Stimulated activated naive CD4-positive, alpha-beta T cell treated with Interleukin-2 at 50 U/mL for 16 hours (primary cell): ENCODE results near the gene ITPKB.
"Not testable (repeated sequence)": the region's sequence is repeated elsewhere in the genome, so short reads cannot be mapped to it uniquely, and the experiment has no call there.

ENCODE experiments used
- DNase-seq: peaks from one replicate; lab custom pipeline; 2025; lab: John Stamatoyannopoulos, UW

ITPKB gene

DNA sequence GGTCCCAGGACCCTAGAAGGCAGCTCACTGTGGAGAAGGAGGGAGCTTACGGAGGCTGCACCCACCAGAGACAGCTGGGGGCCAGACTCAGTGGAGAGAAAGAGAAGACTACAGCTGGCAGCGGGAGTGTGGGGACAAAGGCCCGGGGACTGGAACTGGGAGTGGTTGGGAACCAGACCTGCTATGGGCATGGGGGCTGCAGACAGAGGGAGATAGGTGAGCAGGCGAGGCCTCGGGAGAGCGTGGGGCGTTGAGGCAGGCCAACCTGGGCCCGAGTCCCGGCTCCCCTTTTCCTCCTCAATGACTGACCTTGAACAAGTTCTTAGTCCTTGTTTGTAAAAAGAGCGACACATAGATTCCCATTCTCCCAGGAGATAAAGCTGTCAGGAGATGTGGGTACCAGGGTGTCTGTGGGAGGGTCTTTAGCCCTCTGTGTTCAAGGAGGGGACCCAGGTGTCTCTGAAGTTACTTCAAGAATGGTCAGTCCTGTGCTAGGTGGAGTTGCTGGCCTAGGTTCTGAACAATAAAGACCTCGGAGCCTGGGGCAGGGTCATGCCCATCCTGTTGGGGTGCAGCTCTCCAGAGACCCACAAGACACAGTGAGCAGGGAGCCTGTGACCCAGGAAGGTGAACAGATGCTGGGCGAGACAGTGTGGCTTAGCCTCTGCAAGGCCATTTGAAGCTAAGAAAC lies 87.9 kb downstream of the ITPKB start:
- no peak for DNase-seq

- no peak for DNase-seq
Observed at GRCh38 chr1:226650236-226650841, 88.7 kb downstream of the ITPKB start.

- no peak for DNase-seq
Observed at GRCh38 chr1:226649780-226650179, 89.3 kb downstream of the ITPKB start.

GRCh38 chr1:226649244-226649643 lies 89.8 kb downstream of the ITPKB start:
- DNase-seq, result no peak

GRCh38 chr1:226648421-226648820 lies 90.7 kb downstream of the ITPKB start:
- no peak for DNase-seq

GRCh38 chr1:226647719-226648118 lies 91.4 kb downstream of the ITPKB start:
- DNase-seq, result no peak

GRCh38 chr1:226646870-226647449 lies 92.1 kb downstream of the ITPKB start:
- DNase-seq, result no peak

GRCh38 chr1:226646026-226646869 lies 92.8 kb downstream of the ITPKB start:
- DNase-seq, result no peak

DNA sequence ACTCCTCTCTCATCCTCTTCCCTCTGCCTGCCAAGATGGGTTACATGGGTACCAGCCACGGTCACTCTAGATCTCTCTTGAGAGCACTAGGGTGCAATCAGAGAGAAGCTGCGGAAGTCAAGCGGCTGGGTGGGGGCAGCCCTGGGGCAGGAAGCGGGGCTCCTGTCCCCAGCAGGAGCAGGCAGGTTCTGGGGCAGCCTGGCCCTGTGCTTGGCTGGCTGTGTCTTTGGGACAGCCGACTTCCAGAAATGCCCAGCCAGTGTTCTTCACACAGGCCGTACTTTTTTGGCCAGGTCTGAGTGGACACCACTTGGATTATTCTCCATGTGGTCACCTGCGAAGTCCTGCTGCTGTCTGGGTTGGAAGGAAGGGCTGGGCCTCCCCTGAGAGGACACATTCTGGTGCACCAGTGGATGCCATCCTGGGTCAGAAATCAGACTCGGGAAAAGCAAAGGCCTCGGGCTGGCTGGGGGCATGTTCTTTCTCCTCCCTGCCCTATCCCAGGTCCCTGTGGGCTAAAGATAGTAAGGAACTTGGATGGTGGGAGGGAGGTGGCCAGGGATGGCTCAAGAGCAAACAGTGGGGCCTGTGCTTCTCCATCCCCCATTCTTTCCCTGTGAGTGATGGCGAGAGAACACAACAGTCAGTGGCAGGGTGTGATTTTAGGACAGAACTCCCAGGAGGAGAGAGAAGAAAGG lies 93.7 kb downstream of the ITPKB start:
- no peak for DNase-seq

DNA sequence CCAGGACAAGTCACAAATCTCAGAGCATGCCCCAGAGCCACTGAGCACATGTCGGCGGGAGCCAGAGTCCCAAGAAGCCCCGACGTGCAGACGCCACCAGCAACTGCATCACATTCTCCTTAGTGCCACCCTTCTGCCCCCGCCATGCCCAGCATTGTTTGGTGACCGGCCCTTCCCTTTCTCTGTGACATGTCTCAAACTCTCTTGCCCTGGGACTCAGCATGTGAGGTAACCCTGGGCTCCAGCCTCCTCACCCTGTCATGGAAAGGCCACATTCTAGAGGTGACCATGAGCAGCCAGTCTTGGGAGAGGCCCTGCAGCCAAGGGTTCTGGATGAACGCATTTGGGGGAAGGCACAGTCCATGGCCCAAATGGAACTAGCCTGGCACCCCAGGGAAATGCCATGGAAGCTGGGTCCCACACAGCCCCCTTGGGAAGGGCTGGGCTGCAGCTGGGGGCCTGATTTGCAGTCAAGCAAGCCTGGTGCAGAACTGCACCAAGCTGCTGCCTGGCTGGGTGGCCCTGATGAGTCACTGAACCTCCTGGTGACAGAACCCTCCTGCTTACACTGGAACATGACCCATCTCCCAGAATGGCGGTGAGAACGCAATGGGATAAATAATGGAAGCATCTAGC lies 94.4 kb downstream of the ITPKB start:
- DNase-seq, result peak; percentile 11

- peak; percentile 12 for DNase-seq
Observed at GRCh38 chr1:226643611-226644540, 95.2 kb downstream of the ITPKB start.

DNA sequence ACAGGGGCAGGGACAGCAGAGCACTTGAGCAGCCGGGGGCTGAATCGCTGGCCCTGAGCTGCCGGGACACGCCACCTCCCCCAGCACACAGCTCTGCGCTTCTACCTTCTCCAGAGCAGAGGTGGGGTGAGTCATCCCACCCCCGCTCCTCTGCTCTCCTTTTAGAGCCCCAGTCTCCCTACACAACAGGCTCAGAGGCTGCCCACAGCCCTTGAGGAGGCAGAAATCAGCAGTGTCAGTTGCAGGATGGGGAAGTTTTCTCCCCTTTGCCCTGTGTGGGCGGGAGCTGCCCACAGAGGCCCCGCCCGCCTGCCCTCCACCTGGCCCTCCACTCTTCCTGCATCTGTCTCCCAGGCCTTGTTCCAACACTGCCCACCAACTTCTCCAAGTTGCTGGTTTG lies 95.9 kb downstream of the ITPKB start:
- DNase-seq, result peak; percentile 71

GRCh38 chr1:226642421-226642820 lies 96.7 kb downstream of the ITPKB start:
- no peak for DNase-seq

GRCh38 chr1:226641671-226642231 lies 97.3 kb downstream of the ITPKB start:
- DNase-seq, result no peak

DNA sequence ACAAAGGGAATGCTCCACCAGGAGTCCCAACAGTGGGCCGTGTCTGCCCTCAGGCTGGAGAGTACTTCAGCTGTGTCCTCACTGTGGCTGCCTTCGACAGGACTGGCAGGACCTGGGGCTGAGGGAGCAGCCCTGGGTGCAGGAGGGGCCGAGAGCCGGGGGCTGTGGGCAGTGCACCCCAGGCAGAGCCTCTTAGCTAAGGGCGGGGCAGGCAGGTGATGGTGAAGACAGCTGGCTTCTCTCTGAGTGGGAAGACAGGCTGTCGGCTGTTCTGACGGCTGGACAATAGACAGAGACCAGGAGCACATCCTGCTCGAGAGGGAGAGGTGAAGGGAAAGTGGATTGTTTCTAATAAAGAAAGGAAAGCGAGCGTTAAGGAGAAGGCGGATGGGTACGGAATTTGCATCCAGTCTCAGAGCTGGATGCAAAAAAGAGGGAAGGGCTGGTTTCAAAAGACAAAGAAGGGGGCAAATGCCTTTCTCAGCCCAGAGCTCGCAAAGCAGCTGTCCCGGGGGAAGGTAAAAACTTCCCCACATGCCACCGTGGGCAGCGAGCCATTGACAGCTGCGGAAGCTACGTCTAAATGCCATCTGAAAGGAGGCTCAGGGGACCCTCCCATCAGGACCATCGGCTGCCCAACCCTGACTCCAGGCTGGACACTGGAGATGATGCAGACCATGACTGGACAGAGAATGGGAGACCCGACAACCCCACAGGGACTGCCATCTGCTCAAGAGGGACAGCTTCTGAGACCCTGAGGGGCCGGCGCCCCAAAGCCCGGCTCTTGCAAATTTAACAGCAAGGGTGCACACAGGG lies 98.6 kb downstream of the ITPKB start:
- DNase-seq, result no peak

GRCh38 chr1:226639631-226640061 lies 99.4 kb downstream of the ITPKB start:
- no peak for DNase-seq

DNA sequence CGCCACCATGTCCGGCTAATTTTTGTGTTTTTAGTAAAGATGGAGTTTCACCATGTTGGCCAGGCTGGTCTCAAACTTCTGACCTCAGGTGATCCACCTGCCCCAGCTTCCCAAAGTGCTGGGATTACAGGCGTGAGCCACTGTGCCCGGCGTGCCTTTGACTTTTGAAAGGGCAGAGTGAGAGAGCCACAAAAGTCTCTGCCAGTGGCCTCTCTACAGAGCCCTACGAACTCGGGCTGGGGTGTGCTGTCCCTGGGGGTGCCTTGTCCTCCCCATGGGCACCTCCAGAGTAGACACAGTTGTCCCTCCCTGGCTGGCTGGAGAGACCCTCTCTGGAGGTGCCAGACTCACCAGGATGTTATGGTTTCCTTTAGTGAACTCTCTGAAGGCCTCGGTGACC lies 99.9 kb downstream of the ITPKB start:
- DNase-seq, result not testable (repeated sequence)

DNA sequence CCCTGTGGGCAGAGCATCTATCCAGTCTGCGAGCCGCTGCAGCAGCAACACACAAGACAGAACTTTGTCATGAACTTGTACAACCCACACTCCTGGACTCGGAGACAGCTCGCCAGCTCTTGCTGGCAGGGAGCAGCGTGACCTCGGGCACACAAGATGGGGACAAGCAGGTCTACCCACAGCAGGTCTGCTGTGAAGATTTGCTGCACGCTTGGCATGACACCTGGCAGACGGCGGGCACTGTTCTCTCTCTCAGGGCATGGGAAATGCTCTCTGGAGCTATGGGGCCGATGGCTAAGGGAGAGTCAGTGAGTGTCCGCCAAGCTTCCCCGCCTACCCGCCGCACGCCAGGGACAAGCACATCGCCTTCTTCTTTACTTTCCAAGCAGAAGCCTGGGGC lies 100.5 kb downstream of the ITPKB start:
- DNase-seq, result no peak

- no peak for DNase-seq
Observed at GRCh38 chr1:226638001-226638601, 101.0 kb downstream of the ITPKB start.
